HG03175 (cell line): ENCODE results near the gene FBXO44.

ENCODE experiments used
- ATAC-seq: cut with Tn5 transposase; IDR thresholded peaks from one replicate; pipeline ENCODE4 v1.9.1; 2021; ENCODE audit warnings: mild to moderate bottlenecking, moderate library complexity; ENCODE audit not compliant: unreplicated experiment

The FBXO44 gene

DNA sequence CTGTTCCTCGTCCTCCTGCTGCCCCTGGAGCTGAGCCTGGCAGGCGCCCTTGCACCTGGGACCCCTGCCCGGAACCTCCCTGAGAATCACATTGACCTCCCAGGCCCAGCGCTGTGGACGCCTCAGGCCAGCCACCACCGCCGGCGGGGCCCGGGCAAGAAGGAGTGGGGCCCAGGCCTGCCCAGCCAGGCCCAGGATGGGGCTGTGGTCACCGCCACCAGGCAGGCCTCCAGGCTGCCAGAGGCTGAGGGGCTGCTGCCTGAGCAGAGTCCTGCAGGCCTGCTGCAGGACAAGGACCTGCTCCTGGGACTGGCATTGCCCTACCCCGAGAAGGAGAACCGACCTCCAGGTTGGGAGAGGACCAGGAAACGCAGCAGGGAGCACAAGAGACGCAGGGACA is 51.6 kb downstream of the FBXO44 start:
- no peak for ATAC-seq

GRCh38 chr1:11707621-11708276 is 53.1 kb downstream of the FBXO44 start:
- no peak for ATAC-seq

DNA sequence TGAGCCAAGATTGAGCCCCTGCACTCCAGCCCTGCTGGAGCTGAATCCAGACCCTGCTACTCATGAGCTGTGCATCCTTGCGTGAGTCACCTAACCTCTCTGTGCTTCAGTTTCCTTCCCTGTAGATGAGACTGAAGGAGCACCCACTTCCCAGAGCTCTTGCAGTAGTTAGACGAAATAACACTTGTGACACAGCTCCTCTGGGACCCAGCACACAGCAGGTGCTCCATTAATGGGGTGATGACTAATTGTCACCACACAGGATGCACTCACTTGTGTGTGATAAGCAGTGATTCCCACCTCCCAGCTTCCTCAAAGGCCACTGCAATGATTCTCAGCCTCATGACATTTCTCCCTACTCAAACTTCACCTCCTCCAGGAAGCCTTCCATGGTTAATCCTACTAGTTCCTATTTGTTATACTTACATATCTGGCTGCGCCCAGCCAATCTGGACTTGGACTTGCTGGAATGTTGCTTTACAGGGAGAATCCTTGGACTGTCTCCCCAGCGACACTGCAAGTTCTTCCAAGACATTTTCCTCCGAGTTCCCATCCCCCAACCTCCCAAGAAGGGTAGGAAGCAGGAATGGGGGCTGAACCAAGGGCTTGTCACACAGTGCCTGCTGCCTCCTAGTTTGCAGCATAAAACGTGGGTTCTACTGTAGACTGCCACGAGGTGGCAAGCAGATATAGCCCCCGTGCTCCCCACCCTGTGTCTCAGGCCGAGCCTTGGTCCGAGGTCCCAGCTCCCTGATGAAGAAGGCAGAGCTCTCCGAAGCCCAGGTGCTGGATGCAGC is 54.1 kb downstream of the FBXO44 start:
- no peak for ATAC-seq

- ATAC-seq = no peak
Observed at GRCh38 chr1:11711490-11711889, 56.8 kb downstream of the FBXO44 start.

DNA sequence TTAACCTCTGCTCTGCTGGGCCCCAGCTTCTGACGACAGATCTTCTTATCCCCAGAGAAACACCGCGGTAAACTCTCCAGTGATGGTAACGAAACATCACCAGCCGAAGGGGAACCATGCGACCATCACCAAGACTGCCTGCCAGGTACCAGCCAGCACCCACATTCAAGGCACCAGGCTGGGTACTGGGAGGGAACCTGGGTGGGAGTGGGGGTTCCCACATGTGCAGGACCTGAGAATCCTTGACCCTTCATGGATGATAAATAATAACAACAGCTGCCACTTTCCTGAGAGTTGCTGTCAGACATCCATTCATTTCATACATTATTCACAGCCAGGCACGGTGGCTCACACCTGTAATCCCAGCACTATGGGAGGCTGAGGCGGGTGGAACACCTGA is 57.6 kb downstream of the FBXO44 start:
- ATAC-seq = no peak
